ENCODE data around the gene MC1R.

Gene MC1R

GRCh38 chr16:89954462-89954861 is 35.8 kb downstream of the MC1R start:
- no peak overlapping the region for H3K4me3 ChIP-seq (ENCODE audit: low read depth, low read length)
- no peak overlapping the region for H2AFZ ChIP-seq (ENCODE audit: low read length, unreplicated experiment)
- H3K27ac ChIP-seq (ENCODE audit: low read depth, low read length), result no peak overlapping the region
- peaks cover 7% of the 10 kb centered on the region for H3K4me1 ChIP-seq (ENCODE audit: control insufficient read depth, insufficient read depth, low read length, unreplicated experiment)
- H3K79me2 ChIP-seq (ENCODE audit: control insufficient read depth, insufficient read depth, low read length, unreplicated experiment), result peaks cover 3% of the 10 kb centered on the region
- no peaks in the 10 kb centered on the region for H3K27me3 ChIP-seq (ENCODE audit: insufficient read depth, low read length)
- H3K36me3 ChIP-seq (ENCODE audit: insufficient read depth, low read length), result peaks cover 7% of the 10 kb centered on the region; the same call in 1 of the 2 replicates

DNA sequence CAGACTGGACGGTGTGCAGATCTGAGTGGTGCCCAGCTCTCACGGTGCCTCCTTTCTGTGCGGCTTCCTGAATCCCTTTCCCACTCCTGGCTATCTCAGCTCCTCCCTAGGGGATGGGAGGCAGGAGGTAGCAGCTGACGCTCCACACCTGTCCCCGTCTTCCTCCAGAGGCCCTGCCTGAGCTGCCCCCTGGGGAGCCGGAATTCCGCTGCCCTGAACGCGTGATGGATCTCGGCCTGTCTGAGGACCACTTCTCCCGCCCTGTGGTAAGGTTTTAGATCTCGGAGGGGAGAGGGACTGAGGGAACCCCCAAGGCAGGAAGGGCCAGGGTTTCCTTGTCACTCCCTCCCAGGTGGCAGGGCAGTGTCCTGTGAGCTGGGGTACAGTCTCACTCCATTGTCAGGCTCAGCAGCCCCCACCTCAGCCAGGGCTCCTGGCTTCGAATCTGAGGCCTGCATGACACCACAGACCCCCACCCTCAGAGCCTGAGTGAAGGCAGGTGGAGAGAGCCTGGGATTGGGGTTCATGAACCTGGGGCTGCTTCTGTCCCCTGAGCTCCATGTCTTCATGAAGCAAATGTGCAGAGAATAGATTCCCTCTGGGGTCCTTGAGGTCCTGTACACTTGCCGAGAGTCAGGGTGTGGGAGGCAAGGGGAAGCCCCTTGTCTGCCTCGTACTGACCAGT is 36.5 kb downstream of the MC1R start:
- Histone ChIP-seq H3K36me3 (ENCODE audit: insufficient read depth, low read length) (peaks cover 7% of the 10 kb centered on the region; the same call in 1 of the 2 replicates), H3K79me2 (ENCODE audit: control insufficient read depth, insufficient read depth, low read length, unreplicated experiment) (peaks cover 3% of the 10 kb centered on the region), H3K27me3 (ENCODE audit: insufficient read depth, low read length) (no peaks in the 10 kb centered on the region), H3K4me3 (ENCODE audit: low read depth, low read length) (no peak overlapping the region), H3K27ac (ENCODE audit: low read depth, low read length) (no peak overlapping the region), H3K4me1 (ENCODE audit: control insufficient read depth, insufficient read depth, low read length, unreplicated experiment) (no peaks in the 10 kb centered on the region), H2AFZ (ENCODE audit: low read length, unreplicated experiment) (no peak overlapping the region)

DNA sequence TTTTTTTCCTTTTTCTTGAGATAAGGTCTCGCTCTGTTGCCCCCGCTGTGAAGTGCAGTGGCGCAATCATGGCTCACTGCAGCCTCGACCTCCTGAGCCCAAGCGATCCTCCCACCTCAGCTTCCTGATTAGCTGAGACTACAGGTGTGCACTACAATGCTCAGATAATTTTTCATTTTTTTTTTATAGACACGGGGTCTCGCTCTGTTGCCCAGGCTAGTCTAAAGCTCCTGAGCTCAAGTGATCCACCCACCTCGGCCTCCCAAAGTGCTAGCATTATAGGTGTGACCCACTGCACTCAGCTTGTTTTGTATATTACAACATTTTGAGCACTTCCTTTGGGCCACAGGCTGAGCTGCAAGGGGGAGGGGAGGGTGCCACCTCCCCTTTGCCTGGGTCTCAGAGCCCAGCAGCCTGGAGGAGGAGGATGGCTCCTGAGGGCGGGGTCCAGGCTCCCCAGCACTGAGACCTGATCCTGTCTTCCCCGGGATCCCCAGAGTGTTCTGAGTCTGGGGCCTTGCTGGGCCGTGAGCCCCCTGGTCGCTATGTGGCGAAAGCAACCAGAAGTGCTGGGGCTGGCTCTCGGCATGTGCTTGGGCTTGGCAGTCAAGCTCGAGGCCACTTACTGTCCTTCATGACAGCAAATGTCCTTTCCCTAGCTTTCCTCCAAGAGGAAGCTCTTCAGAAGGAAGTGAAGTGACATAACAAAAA is 38.0 kb downstream of the MC1R start:
- Histone ChIP-seq H3K36me3 (ENCODE audit: insufficient read depth, low read length) (peaks cover 7% of the 10 kb centered on the region; the same call in 1 of the 2 replicates), H3K79me2 (ENCODE audit: control insufficient read depth, insufficient read depth, low read length, unreplicated experiment) (peaks cover 3% of the 10 kb centered on the region), H3K4me3 (ENCODE audit: low read depth, low read length) (no peak overlapping the region), H2AFZ (ENCODE audit: low read length, unreplicated experiment) (no peak overlapping the region), H3K4me1 (ENCODE audit: control insufficient read depth, insufficient read depth, low read length, unreplicated experiment) (no peaks in the 10 kb centered on the region), H3K27ac (ENCODE audit: low read depth, low read length) (no peak overlapping the region), H3K27me3 (ENCODE audit: insufficient read depth, low read length) (no peaks in the 10 kb centered on the region)

DNA sequence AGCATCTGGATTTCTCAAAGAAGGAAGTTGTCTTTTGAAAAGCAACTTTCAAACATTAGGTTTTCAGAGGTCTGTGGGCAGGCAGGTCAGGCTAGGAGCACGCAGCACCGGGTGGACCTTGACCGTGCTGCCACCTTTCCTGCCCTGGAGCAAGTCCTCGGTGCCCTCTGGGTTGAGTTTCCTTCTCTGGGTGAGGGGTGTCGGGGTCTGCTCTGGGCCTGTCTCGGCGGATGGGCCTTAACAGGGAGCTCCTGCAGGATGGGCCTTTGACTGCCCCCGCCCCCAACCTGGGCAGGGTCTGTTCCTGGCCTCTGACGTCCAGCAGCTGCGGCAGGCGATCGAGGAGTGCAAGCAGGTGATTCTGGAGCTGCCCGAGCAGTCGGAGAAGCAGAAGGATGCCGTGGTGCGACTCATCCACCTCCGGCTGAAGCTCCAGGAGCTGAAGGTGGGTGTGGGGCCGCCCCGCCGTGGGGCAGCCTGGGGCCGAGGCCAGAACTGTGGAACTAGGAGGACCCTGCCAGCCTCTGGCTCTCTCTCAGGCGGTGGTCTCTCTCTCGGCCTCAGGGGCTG is 38.6 kb downstream of the MC1R start:
- Histone ChIP-seq H3K36me3 (ENCODE audit: insufficient read depth, low read length) (peaks cover 7% of the 10 kb centered on the region; the same call in 1 of the 2 replicates), H3K79me2 (ENCODE audit: control insufficient read depth, insufficient read depth, low read length, unreplicated experiment) (peaks cover 3% of the 10 kb centered on the region), H3K4me3 (ENCODE audit: low read depth, low read length) (no peak overlapping the region), H2AFZ (ENCODE audit: low read length, unreplicated experiment) (no peak overlapping the region), H3K27ac (ENCODE audit: low read depth, low read length) (no peak overlapping the region), H3K27me3 (ENCODE audit: insufficient read depth, low read length) (no peaks in the 10 kb centered on the region), H3K4me1 (ENCODE audit: control insufficient read depth, insufficient read depth, low read length, unreplicated experiment) (no peaks in the 10 kb centered on the region)

DNA sequence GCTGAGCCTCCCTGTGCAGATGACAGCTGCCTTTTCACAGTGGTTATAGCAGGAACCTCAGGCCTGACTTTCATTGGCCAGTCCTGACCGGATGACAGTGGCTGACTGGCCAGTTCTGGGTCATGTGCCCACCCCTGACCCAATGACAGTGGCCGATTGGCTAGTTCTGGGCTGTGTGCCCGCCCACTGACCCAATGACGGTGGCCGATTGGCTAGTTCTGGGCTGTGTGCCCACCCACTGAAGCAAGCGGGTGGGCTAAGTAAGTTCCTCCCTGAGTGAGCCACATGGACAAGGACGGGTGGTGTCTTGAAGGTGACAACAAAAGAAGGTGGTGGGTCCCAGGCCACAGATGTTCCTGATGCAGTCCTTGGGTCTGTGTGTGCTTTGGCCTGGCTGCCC is 39.4 kb downstream of the MC1R start:
- Histone ChIP-seq H3K36me3 (ENCODE audit: insufficient read depth, low read length) (peaks cover 7% of the 10 kb centered on the region; the same call in 1 of the 2 replicates), H2AFZ (ENCODE audit: low read length, unreplicated experiment) (no peak overlapping the region), H3K79me2 (ENCODE audit: control insufficient read depth, insufficient read depth, low read length, unreplicated experiment) (no peaks in the 10 kb centered on the region), H3K4me1 (ENCODE audit: control insufficient read depth, insufficient read depth, low read length, unreplicated experiment) (no peaks in the 10 kb centered on the region), H3K27me3 (ENCODE audit: insufficient read depth, low read length) (no peaks in the 10 kb centered on the region), H3K27ac (ENCODE audit: low read depth, low read length) (no peak overlapping the region), H3K4me3 (ENCODE audit: low read depth, low read length) (no peak overlapping the region)

GRCh38 chr16:89958596-89958995 is 39.9 kb downstream of the MC1R start:
- Histone ChIP-seq H3K4me3 (ENCODE audit: low read depth, low read length) (no peak overlapping the region), H2AFZ (ENCODE audit: low read length, unreplicated experiment) (no peak overlapping the region), H3K27me3 (ENCODE audit: insufficient read depth, low read length) (no peaks in the 10 kb centered on the region), H3K79me2 (ENCODE audit: control insufficient read depth, insufficient read depth, low read length, unreplicated experiment) (no peaks in the 10 kb centered on the region), H3K4me1 (ENCODE audit: control insufficient read depth, insufficient read depth, low read length, unreplicated experiment) (no peaks in the 10 kb centered on the region), H3K27ac (ENCODE audit: low read depth, low read length) (no peak overlapping the region), H3K36me3 (ENCODE audit: insufficient read depth, low read length) (peaks cover 7% of the 10 kb centered on the region; the same call in 1 of the 2 replicates)

DNA sequence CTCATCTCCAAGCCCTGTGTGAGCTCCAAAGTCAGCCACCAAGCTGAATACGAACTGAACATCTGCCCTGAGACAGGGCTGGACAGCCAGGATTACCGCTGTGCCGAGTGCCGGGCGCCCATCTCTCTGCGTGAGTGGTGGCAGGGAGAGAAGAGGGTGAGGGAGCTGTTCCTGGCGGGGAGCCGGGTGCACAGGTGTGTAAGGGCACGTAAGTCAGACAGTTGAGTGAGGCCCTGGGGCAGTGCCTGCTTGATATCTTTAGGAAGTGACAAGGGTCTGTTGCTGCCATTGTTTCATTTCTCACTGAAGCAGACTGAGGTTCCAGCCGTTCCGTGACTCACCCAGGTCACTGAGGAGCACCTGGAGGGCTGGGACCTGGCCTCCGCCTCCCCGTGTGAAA is 42.3 kb downstream of the MC1R start:
- Histone ChIP-seq H2AFZ (ENCODE audit: low read length, unreplicated experiment) (no peak overlapping the region), H3K4me1 (ENCODE audit: control insufficient read depth, insufficient read depth, low read length, unreplicated experiment) (no peaks in the 10 kb centered on the region), H3K36me3 (ENCODE audit: insufficient read depth, low read length) (peaks cover 7% of the 10 kb centered on the region; the same call in 1 of the 2 replicates), H3K4me3 (ENCODE audit: low read depth, low read length) (no peak overlapping the region), H3K79me2 (ENCODE audit: control insufficient read depth, insufficient read depth, low read length, unreplicated experiment) (no peaks in the 10 kb centered on the region), H3K27ac (ENCODE audit: low read depth, low read length) (no peak overlapping the region), H3K27me3 (ENCODE audit: insufficient read depth, low read length) (no peaks in the 10 kb centered on the region)

- no peaks in the 10 kb centered on the region for H3K79me2 ChIP-seq (ENCODE audit: control insufficient read depth, insufficient read depth, low read length, unreplicated experiment)
- peaks cover 7% of the 10 kb centered on the region; the same call in 1 of the 2 replicates for H3K36me3 ChIP-seq (ENCODE audit: insufficient read depth, low read length)
These were observed 43.3 kb downstream of the MC1R start for GRCh38 chr16:89961920-89962319.

DNA sequence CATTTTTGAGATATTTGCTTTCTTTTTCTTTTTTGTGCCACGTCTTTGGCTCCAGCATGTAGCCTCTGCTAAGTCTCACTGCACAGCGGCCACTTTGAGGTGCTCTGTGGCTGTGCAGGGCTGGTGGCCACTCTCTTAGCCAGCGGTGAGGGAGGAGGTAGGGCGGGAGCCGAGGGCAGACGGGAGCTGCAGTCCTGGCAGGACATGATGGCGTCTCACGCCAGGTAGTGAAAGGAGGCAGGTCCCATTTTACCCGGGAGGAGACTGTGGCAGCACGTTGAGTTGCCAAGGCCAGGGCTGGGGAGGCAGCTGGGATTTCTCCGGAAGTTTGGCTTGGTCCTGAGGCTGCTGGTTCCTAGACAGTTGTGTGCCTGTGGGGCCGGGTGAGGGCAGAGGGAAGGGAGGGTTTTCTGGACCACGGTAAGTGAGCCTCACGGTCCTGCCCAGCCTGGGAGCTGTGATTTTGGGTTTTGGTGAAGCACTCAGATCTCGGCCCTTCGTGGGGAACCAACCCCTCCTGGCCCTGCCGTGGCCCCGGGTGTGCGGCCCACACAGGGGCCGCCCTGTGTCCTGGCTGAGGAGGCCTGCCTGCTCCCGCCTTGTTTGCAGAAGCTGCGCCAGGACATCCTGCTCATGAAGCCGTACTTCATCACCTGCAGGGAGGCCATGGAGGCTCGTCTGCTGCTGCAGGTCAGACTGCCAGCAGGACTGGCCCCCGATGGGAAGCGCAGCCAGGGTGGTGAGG is 44.3 kb downstream of the MC1R start:
- Histone ChIP-seq H3K4me3 (ENCODE audit: low read depth, low read length) (no peak overlapping the region), H3K36me3 (ENCODE audit: insufficient read depth, low read length) (peaks cover 6% of the 10 kb centered on the region; the same call in 1 of the 2 replicates), H3K4me1 (ENCODE audit: control insufficient read depth, insufficient read depth, low read length, unreplicated experiment) (no peaks in the 10 kb centered on the region), H2AFZ (ENCODE audit: low read length, unreplicated experiment) (no peak overlapping the region), H3K27me3 (ENCODE audit: insufficient read depth, low read length) (no peaks in the 10 kb centered on the region), H3K79me2 (ENCODE audit: control insufficient read depth, insufficient read depth, low read length, unreplicated experiment) (no peaks in the 10 kb centered on the region), H3K27ac (ENCODE audit: low read depth, low read length) (no peak overlapping the region)

More at GRCh38 chr16:89961920-89962319, 43.3 kb downstream of the MC1R start:
- Histone ChIP-seq H3K27me3 (ENCODE audit: insufficient read depth, low read length) (no peaks in the 10 kb centered on the region), H2AFZ (ENCODE audit: low read length, unreplicated experiment) (no peak overlapping the region), H3K27ac (ENCODE audit: low read depth, low read length) (no peak overlapping the region), H3K4me1 (ENCODE audit: control insufficient read depth, insufficient read depth, low read length, unreplicated experiment) (no peaks in the 10 kb centered on the region), H3K4me3 (ENCODE audit: low read depth, low read length) (no peak overlapping the region)

DNA sequence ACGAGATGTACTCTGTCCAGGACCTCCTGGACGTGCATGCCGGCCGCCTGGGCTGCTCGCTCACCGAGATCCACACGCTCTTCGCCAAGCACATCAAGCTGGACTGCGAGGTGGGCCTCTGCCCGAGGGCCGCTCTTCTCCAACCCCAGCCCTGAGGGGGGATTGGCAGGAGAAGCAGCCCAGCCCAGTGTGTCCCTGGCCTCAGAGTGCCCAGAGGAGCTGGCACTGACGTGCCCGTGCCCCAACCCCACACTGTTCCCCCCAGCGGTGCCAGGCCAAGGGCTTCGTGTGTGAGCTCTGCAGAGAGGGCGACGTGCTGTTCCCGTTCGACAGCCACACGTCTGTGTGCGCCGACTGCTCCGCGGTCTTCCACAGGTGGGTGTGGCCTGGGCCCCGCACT is 45.5 kb downstream of the MC1R start:
- no peak overlapping the region for H3K27ac ChIP-seq (ENCODE audit: low read depth, low read length)
- no peak overlapping the region for H2AFZ ChIP-seq (ENCODE audit: low read length, unreplicated experiment)

More for the DNA sequence above, 45.5 kb downstream of the MC1R start:
- Histone ChIP-seq H3K4me1 (ENCODE audit: control insufficient read depth, insufficient read depth, low read length, unreplicated experiment) (no peaks in the 10 kb centered on the region), H3K36me3 (ENCODE audit: insufficient read depth, low read length) (no peaks in the 10 kb centered on the region), H3K79me2 (ENCODE audit: control insufficient read depth, insufficient read depth, low read length, unreplicated experiment) (no peaks in the 10 kb centered on the region), H3K27me3 (ENCODE audit: insufficient read depth, low read length) (no peaks in the 10 kb centered on the region), H3K4me3 (ENCODE audit: low read depth, low read length) (no peak overlapping the region)
